GM19240 (cell line): ENCODE measurements around the gene JPH2.
"Not testable (repeated sequence)": the region's sequence is repeated elsewhere in the genome, so short reads cannot be mapped to it uniquely, and the experiment has no call there.

ENCODE experiments used
- DNase-seq: peaks from one replicate; pipeline ENCODE4 v3.0.0; 2011; ENCODE audit warnings: low spot score; ENCODE audit not compliant: insufficient read length

Gene JPH2

DNA sequence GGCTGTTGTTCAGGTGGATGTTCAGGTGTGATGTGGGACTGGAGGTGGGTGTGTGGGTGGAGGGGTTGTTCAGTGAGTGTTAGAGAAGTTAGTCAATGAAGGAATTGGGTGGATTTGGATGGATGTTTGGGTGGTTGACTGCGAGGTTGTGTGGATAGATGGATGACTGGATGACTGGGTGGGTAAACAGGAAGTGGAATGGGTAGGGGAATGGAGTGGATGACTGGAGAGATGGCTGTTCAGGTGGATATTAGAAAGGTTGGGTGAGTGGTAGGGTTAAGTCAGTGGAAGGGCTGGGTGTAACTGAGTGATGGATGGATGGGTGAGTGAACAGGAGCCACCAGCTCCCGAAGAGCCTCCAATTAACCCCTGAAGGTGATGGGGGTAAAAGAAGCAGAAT is 27.9 kb downstream of the JPH2 start:
- DNase-seq = no peak

DNA sequence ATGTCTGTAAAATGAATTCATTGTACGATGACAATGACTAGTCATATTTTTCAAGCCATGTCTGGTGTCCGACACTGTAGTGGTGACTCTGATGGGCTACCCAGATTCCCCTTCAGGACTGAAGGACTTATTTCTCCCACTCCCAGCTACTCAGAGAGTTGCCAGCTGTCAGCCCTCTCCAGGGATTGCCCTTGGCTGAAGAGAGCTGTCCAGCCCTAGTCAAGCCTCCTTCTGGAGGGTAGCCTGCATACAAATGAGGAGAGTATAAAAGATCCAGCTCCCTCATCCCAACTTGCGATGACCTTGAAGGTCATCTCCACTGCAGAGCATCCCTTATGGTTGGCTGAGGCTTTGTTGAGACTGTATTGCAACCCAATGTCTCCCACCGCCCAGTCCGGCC is 29.9 kb downstream of the JPH2 start:
- DNase-seq = no peak

DNA sequence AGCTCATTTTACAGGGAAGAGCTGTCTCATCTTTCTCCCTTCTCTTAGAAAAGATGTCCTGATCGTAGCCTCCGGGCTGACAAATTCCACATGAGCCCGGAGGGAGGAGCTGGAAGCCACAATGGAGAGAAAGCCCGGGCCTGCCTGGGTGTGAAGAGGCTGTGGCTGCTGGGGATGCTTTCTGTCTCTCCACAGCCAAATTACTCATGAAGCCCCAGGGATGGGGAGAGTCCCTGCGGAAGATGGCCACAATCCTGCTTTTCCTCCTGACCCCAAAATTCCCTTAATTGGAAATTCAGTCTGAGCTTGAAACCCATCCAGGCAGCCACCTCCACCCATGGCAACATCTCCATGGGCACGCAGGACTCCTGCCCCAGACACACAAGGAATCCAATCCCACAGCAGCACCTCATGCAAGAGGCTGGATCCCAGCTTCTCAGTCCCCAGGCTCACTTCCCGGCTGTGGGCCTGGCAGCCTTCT is 32.4 kb downstream of the JPH2 start:
- no peak for DNase-seq

DNA sequence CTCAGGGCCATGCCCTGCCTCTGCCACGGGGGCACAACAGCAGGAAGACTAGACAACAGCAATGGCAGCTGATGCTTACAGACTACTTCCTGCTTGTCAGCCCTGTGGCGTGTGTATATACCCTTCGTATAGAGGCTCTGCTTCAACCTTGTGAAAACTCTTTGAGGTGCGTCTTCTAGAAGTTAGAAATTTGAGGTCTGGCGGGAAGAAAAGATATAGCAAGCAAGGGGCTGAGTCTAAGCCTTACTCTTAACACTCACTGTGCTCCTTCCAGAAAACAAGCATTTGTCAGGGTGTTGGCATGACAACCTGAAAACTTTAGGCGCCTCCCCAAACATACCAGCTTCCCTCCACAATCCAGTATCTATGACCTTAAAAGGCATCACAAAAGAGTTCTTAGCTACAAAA is 33.3 kb downstream of the JPH2 start:
- DNase-seq = no peak

DNA sequence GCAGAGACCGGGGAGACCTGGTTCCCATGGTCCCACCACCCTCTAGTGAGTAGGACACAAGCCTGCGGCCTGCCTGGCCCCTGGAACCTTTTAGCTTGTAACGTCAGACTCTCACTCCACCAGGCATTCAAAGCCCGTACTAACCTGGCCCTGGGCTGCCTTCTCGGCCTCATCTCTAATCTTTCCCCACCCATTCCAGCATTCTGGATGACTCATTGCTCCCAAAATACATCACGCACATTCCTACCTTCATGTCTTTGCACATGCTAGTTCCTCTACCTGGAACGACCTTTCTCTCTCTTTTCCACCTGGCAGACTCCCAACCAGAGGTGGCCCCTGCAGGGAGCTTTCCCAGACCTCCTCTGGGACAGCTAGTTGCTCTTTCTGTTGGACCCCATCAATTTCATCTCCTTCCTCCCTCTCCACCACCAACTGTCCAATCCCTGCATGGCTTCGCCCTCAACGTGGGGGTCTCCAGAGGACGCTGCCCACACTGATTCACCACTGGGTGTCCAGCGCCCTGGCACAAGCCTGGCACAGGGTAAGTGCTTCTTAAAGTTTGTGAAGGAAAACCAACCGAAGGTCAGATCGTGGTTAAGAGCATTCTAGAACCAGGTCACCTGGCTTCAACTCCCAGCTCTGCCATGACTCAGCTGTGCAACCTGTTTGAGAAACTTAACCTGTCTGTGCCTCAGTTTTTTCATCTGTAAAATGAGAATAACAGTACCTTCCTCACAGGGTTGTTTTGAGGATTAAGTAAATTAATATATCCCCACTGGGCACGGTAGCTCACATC is 35.2 kb downstream of the JPH2 start:
- DNase-seq = no peak

DNA sequence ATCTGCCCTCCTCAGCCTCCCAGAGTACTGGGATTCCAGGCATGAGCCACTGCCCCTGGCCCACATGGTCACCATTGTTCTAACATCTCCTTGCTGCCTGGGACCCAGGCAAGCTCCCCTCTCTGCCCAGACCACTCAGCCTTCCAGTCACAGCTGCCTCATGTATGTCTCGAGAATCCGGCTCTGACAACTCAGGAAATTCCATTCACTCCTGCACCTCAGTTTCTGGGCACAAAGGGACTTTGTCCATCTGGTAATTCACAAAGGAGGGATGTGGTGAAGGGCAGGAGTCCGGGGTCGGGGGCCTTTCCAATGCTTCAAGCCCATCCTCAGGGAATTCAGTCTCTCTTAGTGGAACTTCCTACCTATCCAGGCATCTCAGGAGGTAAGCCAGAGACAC is 40.7 kb downstream of the JPH2 start:
- DNase-seq = no peak

DNA sequence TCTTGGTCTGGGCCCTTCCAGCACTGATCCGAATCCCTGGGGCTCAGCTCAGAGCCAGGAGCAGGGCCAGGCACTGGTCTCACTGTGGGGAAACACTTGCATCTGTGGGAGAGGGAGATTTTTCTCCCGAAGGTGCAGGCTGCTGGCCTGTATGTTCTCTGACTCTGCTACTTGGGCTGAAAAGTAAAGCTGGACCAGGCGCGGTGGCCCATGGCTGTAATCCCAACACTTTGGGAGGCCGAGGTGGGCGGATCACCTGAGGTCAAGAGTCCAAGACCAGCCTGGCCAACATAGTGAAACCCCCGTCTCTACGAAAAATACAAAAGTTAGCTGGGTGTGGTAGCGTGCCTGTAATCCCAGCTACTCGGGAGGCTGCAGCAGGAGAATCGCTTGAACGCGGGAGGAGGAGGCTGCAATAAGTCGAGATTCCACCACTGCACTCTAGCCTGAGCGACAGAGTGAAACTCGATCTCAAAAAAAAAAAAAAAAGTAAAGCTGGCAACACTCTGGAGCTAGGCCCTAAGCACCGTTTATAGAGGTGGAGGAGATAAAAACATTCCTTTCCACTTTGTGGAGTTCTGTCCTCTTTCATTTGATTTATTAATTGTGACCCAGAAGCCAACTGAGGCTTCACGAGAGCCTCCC is 41.7 kb downstream of the JPH2 start:
- DNase-seq = no peak

DNA sequence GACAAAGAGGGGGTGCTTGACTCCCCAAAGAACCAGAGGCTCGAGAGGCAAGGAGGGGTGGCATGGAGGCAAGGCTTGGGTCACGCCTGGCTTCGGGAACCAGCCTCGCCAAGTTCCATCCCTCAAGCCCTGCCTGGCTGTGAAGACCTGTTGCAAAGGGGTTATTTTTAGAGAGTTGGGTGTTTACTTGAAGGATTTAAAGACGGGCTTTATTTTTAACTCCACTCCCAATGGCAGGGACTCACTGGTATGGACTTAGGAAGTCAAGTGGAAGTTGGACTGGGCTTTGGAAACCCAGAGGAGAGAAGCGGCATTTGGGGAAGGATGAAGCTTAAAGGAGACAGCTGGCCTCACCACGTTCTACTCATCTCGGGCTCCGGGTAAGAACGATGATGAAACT is 43.1 kb downstream of the JPH2 start:
- DNase-seq = no peak

DNA sequence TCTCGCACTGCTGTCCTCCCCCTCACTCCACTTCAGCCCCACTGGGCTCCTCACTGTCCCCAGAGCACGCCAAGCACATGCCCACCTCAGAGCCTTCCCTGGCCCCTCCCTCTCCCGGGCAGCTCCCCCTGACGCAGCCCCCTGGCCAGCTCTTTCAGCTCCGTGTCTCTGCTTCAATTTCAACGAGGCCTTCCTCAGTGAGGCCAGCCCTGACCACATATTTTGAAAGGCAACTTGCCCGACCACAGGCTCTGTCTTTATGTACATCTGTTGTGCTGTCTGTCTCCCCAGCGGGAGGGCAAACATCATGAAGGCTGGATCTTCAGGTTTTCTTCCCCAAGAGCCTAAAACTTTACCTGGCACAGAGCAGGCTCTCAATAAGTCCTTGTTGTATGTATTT is 44.6 kb downstream of the JPH2 start:
- DNase-seq = no peak

DNA sequence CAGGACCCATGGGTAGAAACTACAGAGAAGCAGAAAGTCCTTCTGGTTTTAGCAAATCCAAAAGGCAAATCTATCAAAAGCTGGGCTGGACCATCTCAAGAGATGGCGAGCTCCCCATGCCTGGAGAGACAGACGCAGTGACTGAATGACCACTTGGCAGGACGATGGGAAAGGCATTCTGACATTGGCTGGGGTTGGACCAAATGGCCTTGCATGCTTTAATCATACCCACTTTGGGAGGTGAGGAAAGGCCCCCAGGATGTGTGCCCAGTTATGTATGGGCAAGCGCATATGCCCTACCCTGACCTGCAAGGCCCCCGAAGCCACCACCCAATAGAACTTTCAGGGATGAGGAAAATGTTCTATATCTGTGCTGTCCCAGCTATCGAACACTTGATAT is 45.1 kb downstream of the JPH2 start:
- no peak for DNase-seq

DNA sequence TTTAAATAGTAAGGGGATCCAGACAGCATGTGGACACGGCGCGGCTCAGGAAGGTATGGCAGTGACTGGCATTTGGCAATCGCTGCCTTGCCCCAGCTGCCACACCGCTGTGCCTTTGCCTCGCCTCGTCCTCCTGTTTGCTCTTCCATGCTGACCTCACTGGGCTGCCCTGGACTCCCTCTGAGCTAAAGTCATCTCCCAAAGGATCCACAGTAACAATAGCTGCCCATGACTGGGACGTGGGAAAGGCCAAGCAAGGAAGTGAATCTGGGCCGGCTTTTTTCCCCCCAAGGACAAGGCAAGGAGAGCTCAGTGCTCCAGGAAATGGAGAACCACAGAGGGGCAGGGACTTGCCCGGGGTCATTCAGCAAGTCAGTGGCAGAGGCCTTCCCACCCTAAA is 48.1 kb downstream of the JPH2 start:
- DNase-seq = no peak

DNA sequence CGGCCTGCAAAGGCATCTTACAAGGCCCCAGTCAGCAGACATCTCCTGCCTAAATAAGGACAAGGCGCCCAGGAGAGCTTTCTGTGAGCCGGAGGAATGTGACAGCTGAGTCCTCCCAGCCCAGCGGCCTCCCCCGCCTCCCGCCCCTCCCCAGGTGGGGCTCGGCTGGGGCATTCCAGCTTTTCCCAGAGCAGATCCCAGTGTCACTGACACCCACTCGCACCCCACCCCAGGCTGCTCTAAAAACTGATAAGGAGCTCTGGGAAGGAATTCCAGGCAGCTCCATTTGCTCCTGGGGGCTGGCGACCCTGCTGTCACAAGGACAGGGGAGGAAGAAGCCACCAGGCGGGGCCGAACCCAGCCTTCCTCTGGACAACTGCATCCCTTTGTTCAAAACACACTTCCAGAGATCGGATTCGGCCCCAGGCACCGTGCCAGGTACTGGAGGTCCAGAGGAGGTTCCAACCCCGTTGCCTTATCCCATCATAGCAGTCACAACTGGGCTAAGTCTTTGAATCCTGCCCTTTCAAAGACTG is 49.7 kb downstream of the JPH2 start:
- no peak for DNase-seq

DNA sequence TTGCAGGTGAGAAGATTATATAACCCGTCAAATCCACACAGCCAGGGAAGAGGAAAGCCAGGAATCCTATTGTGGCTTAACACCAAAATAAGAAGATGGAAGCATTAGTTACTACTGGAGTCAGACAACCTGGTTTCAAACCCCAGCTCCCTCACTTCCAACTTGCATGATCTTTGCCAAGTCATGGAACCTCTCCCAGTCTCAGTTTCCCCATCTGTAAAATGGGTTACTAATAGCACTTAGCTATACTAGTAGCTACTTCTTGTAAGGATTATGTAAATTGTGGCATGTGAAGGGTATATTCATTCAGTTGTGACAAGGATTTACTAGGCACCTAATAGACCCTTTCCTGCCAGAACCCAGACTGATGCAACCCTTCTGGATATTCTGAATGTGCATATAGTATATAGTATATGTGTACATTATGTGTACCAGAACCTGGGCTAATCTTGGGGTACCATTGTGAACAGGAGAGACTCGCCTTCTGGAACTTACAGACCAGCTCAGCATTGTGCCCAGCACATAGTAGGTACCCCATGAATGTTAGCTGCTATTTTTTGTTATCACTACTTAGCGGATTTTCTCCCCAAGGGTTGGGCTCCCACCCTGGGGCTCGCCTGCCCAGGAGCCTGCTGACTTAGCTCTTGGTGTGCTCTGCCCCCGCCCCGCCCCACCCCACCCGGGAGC is 50.3 kb downstream of the JPH2 start:
- DNase-seq = no peak

DNA sequence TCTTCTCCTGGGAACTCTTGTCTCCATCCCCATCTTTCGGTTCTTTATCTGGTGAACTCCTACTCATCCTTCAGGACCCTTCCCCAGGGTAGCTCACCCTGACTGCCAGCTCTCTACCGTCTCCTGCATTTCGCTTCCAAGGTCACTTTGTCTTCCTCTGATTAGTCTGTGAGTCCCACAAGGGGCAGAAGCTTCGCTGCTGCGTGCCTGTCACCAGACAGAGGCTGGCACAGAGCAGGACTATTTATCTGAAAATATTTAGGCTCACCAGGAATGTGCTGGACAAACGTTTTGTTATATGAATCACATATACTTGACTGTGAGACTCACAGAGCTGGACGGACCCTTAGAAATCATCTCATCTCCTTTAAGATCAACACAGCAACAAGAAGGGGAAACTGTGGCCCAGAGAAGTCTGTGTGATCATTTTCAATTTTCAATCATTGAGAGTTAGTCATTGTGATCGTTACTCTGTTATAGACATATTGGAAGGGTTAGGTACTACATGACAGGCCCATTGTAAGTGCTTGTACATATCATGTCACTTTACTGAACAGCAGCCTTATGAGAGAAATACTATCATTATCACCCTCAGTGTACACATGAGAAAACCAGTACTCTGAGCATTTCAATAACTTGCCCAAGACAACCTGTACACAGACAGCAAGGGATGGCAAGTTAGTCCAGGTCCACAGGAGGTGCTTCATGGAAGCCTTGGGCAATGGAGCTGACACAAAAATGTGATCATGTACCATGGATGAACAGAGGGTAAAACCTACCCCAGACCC is 51.4 kb downstream of the JPH2 start:
- DNase-seq = no peak

DNA sequence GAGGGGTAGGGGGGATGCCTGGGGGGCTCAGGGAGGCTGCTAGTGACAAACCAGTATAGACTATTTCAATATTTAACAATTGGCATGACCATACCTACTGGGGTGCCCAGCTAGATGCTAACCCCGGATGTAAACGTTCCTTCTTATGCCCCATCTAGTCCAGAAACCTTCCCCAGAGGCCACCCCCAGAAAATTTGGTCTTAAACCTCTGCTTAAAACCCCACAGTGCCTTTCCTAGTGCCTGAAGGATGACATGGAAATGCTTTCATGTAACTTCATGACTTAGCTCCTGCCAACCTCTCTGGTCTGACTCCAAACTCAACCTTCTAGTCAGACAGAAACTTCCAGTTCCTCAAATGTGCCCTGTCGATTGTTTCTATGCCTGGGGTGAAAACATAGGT is 52.0 kb downstream of the JPH2 start:
- no peak for DNase-seq

DNA sequence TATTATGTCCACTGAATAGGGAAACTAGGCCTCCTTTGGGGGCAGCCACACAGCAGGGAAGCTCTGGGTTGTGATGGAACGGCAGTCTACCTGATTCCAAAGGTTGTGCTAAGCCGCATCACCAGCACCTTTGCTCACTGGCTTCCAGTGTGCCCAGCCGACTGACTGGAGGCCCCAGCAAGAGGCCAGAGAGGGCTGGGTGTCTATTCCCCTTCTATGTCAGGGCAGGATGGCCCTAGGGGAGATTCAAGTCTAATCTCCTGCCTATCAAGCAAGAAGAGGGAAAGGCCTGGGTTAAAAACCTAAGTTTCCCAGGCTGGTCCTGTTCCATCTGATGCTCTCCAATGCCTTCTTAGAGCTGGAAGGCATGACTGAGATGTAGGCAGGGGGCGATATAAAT is 53.6 kb downstream of the JPH2 start:
- DNase-seq = no peak

DNA sequence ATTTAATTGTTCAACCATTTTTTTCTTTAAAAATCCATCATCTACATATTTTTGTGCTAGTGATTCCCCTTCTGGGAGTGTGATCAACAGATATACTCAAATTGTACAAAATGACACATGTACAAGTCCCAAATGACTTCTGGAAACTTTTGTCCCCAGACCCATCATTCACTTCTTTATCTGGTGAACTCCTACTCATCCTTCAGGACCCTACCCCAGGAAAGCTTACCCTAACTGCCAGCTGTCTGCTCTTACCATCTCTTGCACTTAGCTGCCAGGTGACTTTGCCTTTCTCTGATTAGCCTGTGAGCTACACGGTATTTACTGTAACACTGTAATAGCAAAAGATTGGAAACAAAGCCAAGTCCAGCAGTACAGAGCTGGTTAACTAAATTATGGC is 55.3 kb downstream of the JPH2 start:
- DNase-seq = no peak

DNA sequence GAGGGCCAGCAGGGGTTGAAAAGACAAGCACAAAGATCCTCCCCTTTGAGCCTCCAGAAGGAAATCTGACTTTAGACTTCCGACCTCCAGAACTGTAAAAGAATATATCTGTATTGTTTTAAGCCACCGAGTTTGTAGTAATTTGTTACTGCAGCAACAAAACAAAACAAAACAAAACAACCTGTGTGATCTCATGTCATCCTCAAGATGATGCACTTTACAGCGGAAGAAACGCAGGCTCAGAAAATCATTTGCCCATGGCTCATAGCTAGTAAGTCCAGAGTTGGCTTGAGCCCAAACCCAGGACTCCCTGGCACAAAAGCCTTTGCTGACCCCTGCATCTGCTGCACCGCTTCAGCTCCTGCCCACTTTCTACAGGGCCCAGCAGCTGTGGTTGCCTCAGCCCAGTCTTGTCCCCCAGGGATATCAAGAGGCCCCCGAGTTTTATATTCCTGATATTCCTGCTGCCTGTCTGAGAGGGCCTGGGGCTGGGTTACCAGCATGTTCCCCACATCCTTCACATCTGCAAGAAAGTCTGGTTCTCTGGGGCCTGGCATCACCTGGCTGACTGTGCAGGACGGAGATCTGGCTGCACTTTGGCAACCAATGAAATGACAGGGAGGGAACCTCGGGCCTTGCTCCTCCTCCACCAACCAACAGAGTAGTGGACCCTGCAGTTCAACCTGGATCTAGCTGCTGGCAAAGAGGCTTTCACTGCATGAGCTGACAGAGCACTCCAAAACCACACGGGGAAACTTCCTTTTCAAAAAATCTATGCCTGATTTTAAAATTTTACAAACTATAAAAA is 56.9 kb downstream of the JPH2 start:
- DNase-seq = no peak

DNA sequence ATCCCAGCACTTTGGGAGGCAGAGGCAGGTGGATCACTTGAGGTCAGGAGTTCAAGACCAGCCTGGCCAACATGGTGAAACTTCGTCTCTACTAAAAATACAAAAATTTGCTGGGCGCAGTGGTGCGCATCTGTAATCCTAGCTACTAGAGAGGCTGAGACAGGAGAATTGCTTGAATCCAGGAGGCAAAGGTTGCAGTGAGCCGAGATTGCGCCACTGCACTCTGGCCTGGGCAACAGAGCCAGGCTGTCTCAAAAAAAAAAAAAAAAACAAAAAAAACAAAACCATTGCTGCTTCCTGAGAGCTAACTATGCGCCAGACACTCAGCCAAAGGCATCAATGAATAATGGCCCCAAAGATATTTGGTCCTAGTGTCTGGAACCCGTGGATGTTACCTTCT is 57.7 kb downstream of the JPH2 start:
- DNase-seq = not testable (repeated sequence)

DNA sequence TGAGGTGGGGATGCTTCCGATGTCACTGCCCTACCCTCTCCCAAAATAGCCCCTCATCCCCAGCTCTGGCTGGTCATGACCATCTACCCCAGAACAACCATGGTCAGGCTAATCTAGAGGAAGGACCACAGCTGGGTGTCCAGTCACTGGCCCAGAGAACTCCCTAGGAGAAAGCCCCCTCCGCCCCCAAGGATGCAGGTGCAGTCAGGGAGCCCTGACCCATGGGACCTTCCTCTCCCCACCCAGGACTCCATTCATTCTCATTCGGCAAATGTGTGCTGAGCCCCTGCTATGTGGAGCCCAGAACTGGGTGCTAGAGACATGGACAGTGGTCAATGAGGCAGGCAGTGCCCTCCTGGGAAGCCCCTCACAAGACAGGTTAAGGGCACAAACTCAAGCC is 60.5 kb downstream of the JPH2 start:
- DNase-seq = no peak
